Natural killer cell (primary cell): ENCODE measurements around the gene MOXD1. TPM values are rescaled to one million over a fixed set of nuclear protein-coding genes. Genes with fewer than 3 reads are reported as not detected.

ENCODE experiments used
- ATAC-seq, 3 donors: fragments of 150-1000 bp in 2 of 3; fragments of 200-7000 bp in 1 of 3; cut with Tn5 transposase; 1 replicate in 1 of 3; 2 replicates in 2 of 3; pipeline ENCODE4 v1.10.0; 2021; ENCODE audit warnings: mild to moderate bottlenecking in 2 of 3, moderate library complexity in 2 of 3
- DNase-seq, 2 donors: peaks; one replicate each; pipeline versions ENCODE4 v3.0.0 to v3.0.0-alpha.2; 2013 to 2021; ENCODE audit warnings: mixed read lengths in 1 of 2
- H3K27ac ChIP-seq: one replicate; pipeline ENCODE4 v1.5.1; 2013; ENCODE audit warnings: mild to moderate bottlenecking, low read length
- H3K27me3 ChIP-seq: one replicate; pipeline ENCODE4 v1.6.1; 2013; ENCODE audit warnings: low read length; ENCODE audit not compliant: control insufficient read depth, insufficient read depth
- H3K36me3 ChIP-seq: one replicate; pipeline ENCODE4 v1.6.1; 2013; ENCODE audit warnings: low read length; ENCODE audit not compliant: control insufficient read depth, insufficient read depth
- H3K4me1 ChIP-seq: one replicate; pipeline ENCODE4 v1.6.1; 2013; ENCODE audit warnings: low read length; ENCODE audit not compliant: control insufficient read depth, insufficient read depth
- H3K4me3 ChIP-seq: one replicate; pipeline ENCODE4 v1.5.1; 2013; ENCODE audit warnings: low read length
- H3K9me3 ChIP-seq: one replicate; pipeline ENCODE4 v1.6.1; 2013; ENCODE audit warnings: low read length; ENCODE audit not compliant: control insufficient read depth, insufficient read depth
- H3K27ac Mint-ChIP-seq, 2 donors: one replicate each; pipeline ENCODE4 v1.8.0; 2022; ENCODE audit warnings: mild to moderate bottlenecking in 2 of 2, mixed read lengths in 2 of 2, moderate library complexity in 1 of 2
- H3K27me3 Mint-ChIP-seq, 2 donors: one replicate each; pipeline ENCODE4 v1.8.0; 2022; ENCODE audit warnings: low read depth in 2 of 2, mixed read lengths in 2 of 2
- H3K36me3 Mint-ChIP-seq: one replicate; pipeline ENCODE4 v1.8.0; 2022; ENCODE audit warnings: mixed read lengths
- H3K4me1 Mint-ChIP-seq, 2 donors: one replicate each; pipeline ENCODE4 v1.8.0; 2022; ENCODE audit warnings: mixed read lengths in 2 of 2
- H3K4me3 Mint-ChIP-seq: one replicate; pipeline ENCODE4 v1.8.0; 2022; ENCODE audit warnings: mild to moderate bottlenecking, moderate library complexity, mixed read lengths
- H3K9me3 Mint-ChIP-seq, 2 donors: one replicate each; pipeline ENCODE4 v1.8.0; 2022; ENCODE audit warnings: mixed read lengths in 2 of 2
- WGBS: methylation state at CpG from one replicate; pipeline ENCODE4 v1.1.7; 2013; ENCODE audit warnings: missing lambda C conversion rate; ENCODE audit not compliant: insufficient coverage; 5-methylcytosine and 5-hydroxymethylcytosine counted together
- intact Hi-C: fragments of 100-400 bp; cut with micrococcal nuclease; formaldehyde crosslinking; loops from one replicate; pipeline ENCODE4 v1.14.2; 2022
- total RNA-seq, 4 donors: library from RNA; stranded (reverse); fragments of 120-200 nt in 1 of 4; gene quantifications; one replicate each; pipeline versions ENCODE4 v1.2.3 to v1.2.4, GENCODE V29; 2013 to 2022
- TF ChIP-seq, protein P1 (sequence below): fragments of 200-600 bp; IDR thresholded peaks from one replicate; pipeline ENCODE4 v1.8.0; 2022; ENCODE audit warnings: antibody characterized with exemption

The MOXD1 gene
- total RNA-seq, 3 donors from 2014 or later (not counting 1 experiment from before 2014, with no cell fraction given) = not detected

- no peaks in the 10 kb centered on the region for H3K36me3 ChIP-seq
- ATAC-seq (no peak), DNase-seq (no peak)
- H3K9me3 ChIP-seq = no peaks in the 10 kb centered on the region
- Mint-ChIP-seq H3K4me3 (no peak overlapping the region), H3K27me3 (peaks cover 12 to 18% of the 10 kb centered on the region in 2 donors), H3K4me1 (no peaks in the 10 kb centered on the region), H3K36me3 (no peaks in the 10 kb centered on the region), H3K9me3 (no peaks in the 10 kb centered on the region), H3K27ac (no peak overlapping the region)
- H3K4me1 ChIP-seq = no peaks in the 10 kb centered on the region
- 97% methylated on average over 3 of the region's 3 CpGs for WGBS
- TF ChIP-seq, protein P1, sequence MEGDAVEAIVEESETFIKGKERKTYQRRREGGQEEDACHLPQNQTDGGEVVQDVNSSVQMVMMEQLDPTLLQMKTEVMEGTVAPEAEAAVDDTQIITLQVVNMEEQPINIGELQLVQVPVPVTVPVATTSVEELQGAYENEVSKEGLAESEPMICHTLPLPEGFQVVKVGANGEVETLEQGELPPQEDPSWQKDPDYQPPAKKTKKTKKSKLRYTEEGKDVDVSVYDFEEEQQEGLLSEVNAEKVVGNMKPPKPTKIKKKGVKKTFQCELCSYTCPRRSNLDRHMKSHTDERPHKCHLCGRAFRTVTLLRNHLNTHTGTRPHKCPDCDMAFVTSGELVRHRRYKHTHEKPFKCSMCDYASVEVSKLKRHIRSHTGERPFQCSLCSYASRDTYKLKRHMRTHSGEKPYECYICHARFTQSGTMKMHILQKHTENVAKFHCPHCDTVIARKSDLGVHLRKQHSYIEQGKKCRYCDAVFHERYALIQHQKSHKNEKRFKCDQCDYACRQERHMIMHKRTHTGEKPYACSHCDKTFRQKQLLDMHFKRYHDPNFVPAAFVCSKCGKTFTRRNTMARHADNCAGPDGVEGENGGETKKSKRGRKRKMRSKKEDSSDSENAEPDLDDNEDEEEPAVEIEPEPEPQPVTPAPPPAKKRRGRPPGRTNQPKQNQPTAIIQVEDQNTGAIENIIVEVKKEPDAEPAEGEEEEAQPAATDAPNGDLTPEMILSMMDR = no peak
- H3K27ac ChIP-seq = no peak overlapping the region
- intact Hi-C loops = loop anchor here (10.0 kb wide), 1 partner anchor 1405 kb away; no protein-coding TSS in a partner anchor
- no peak overlapping the region for H3K4me3 ChIP-seq
- H3K27me3 ChIP-seq = no peaks in the 10 kb centered on the region
Measured at GRCh38 chr6:132289756-132290155, 111.5 kb downstream of the MOXD1 start.

DNA sequence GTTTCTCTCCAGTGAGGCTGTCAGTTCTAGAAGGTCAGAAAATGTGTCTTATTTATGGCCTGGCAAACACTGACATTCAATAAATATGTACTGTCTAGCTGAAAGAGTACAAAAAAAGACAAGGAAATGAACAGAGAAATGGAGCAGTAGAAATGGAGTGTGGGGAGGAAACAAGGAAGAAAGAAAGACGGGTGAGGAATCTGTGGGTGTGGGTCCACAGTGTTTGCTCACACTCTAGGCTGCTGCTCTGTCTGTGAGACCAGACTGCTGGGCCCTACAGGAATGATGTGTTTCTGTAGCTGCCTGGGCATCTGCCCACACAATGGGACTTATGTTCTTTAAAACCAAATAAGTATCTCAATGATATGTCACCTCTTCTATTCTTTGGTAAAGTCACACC lies 114.2 kb downstream of the MOXD1 start:
- H3K27ac Mint-ChIP-seq = no peak overlapping the region
- no peak for ATAC-seq
- intact Hi-C loops = no loop called here
- H3K4me1 ChIP-seq = no peaks in the 10 kb centered on the region
- H3K9me3 ChIP-seq = no peaks in the 10 kb centered on the region
- no peaks in the 10 kb centered on the region for H3K4me1 Mint-ChIP-seq
- TF ChIP-seq, protein P1 = no peak
- DNase-seq = no peak
- H3K27me3 Mint-ChIP-seq = peaks cover 22 to 28% of the 10 kb centered on the region in 2 donors
- no peak overlapping the region for H3K27ac ChIP-seq
- H3K4me3 Mint-ChIP-seq = no peak overlapping the region
- no peaks in the 10 kb centered on the region for H3K36me3 ChIP-seq
- WGBS = 75% methylated on average over 1 of the region's 1 CpG
- no peaks in the 10 kb centered on the region for H3K9me3 Mint-ChIP-seq
- H3K4me3 ChIP-seq = no peak overlapping the region
- H3K27me3 ChIP-seq = no peaks in the 10 kb centered on the region
- no peaks in the 10 kb centered on the region for H3K36me3 Mint-ChIP-seq

DNA sequence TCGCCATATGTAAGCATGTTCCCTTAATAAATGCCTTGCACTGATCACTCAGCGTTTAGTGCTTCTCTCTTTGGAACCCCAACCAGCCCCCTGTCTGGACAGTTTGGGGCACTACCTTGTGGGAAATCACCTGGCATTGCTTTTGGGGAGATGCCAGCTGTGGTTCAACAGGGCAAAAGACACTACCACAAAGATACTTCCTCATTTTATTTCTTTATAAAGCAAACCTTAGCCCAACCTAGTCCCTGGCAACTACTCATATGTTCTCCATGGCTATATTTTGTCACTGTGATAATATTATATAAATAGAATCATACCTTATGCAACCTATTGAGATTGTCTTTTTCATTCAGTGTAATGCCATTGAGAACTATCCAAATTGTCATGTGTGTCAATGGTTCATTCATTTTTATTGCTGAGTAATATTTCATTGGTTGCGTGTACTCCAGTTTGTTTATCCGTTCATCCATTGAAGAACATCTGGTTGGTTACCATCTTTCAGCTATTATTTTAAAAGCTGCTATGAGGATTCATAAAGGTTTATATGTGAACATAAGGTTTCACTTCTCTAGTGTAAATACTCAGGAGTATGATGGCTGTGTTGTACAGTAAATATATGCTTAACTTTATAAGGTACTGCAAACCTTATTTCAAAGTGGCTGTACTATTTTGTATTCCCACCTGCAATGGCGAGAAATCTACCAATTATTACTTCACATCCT lies 114.8 kb downstream of the MOXD1 start:
- no peaks in the 10 kb centered on the region for H3K36me3 ChIP-seq

More for the DNA sequence above, 114.8 kb downstream of the MOXD1 start:
- Histone ChIP-seq H3K4me1 (no peaks in the 10 kb centered on the region), H3K27ac (no peak overlapping the region), H3K4me3 (no peak overlapping the region), H3K9me3 (no peaks in the 10 kb centered on the region), H3K27me3 (no peaks in the 10 kb centered on the region)
- Mint-ChIP-seq H3K4me3 (no peak overlapping the region), H3K27ac (no peak overlapping the region), H3K4me1 (no peaks in the 10 kb centered on the region), H3K36me3 (no peaks in the 10 kb centered on the region), H3K27me3 (peaks cover 25 to 29% of the 10 kb centered on the region in 2 donors), H3K9me3 (no peaks in the 10 kb centered on the region)
- DNase-seq (peak in 1 of 2 donors; percentile 8), ATAC-seq (peak in 2 of 3 donors; percentile 24 to 44)
- intact Hi-C loops = no loop called here
- TF ChIP-seq, protein P1 = no peak
- 61% methylated on average over 4 of the region's 5 CpGs for WGBS
